ENCODE data around the gene IL22RA2. TPM values are rescaled to one million over a fixed set of nuclear protein-coding genes. Genes with fewer than 3 reads are reported as not detected.

IL22RA2 gene
- total RNA-seq, 4 donors from 2014 or later, result not detected

DNA sequence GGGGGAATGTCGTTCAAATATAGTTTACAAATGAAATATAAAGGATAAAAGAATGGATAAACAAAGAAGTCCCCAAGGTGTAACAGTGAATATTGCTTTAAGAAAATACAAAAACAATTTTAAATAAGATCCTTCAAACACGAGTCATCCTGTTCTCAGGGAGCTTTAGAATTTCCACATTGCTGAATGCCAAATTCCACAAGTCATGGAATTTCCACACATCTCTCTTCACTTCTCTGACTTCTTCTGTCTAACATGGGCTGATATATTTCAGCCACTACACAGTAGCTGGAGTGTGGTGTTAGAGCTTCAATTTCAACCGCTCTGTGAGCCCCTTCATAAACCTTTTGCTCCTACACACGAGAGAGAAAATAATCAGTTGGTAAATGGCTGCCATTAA, 28.0 kb downstream of the IL22RA2 start:
- Histone ChIP-seq H3K36me3 (no peaks in the 10 kb centered on the region), H3K4me1 (no peaks in the 10 kb centered on the region), H3K9me3 (no peaks in the 10 kb centered on the region), H3K27ac (no peak overlapping the region), H3K4me3 (no peak overlapping the region), H3K27me3 (no peaks in the 10 kb centered on the region)
- WGBS, 2 donors, result 64 to 68% methylated on average over 4 of the region's 4 CpGs
- TF ChIP-seq, protein P1, sequence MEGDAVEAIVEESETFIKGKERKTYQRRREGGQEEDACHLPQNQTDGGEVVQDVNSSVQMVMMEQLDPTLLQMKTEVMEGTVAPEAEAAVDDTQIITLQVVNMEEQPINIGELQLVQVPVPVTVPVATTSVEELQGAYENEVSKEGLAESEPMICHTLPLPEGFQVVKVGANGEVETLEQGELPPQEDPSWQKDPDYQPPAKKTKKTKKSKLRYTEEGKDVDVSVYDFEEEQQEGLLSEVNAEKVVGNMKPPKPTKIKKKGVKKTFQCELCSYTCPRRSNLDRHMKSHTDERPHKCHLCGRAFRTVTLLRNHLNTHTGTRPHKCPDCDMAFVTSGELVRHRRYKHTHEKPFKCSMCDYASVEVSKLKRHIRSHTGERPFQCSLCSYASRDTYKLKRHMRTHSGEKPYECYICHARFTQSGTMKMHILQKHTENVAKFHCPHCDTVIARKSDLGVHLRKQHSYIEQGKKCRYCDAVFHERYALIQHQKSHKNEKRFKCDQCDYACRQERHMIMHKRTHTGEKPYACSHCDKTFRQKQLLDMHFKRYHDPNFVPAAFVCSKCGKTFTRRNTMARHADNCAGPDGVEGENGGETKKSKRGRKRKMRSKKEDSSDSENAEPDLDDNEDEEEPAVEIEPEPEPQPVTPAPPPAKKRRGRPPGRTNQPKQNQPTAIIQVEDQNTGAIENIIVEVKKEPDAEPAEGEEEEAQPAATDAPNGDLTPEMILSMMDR (IDR thresholded peaks at IDR 0.05), result no peak
- TF ChIP-seq EP300 (IDR thresholded peaks at IDR 0.05) (no peak), POLR2A (IDR thresholded peaks at IDR 0.05) (no peak)
- DNase-seq (ENCODE audit: low spot score in 2 of 2), result no peak

GRCh38 chr6:137136065-137136464, 37.4 kb downstream of the IL22RA2 start:
- TF ChIP-seq, protein P1 (IDR thresholded peaks at IDR 0.05), result no peak
- TF ChIP-seq EP300 (IDR thresholded peaks at IDR 0.05) (no peak), POLR2A (IDR thresholded peaks at IDR 0.05) (no peak)
- Histone ChIP-seq H3K9me3 (peaks cover 0 to 19% (median 3%) of the 10 kb centered on the region in 4 donors), H3K36me3 (no peaks in the 10 kb centered on the region), H3K4me1 (no peaks in the 10 kb centered on the region), H3K4me3 (no peak overlapping the region), H3K27me3 (no peaks in the 10 kb centered on the region), H3K27ac (no peak overlapping the region)
- 71 to 80% methylated on average over 1 of the region's 1 CpG for WGBS, 2 donors
- DNase-seq (ENCODE audit: low spot score in 2 of 2), result no peak

DNA sequence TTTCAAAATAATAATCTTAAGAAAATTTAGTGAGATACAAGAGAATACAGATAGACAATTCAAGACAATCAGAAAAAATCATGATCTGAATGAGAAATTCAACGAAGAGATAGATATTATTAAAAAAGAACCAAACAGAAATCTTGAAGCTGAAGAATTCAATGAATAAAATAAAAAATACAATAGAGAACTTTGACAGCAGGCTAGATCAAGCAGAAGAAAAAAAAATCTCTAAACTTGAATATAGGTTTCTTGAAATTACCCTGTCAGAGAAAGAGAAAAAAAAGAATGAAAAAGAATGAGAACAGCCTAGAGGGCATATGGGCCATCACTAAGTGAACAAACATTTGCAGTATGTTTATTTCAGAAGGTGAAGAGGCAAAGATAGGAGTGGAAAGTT, 39.0 kb downstream of the IL22RA2 start:
- H3K4me3 ChIP-seq, result no peak overlapping the region
- H3K4me1 ChIP-seq, result no peaks in the 10 kb centered on the region
- 94 to 95% methylated on average over 1 of the region's 1 CpG for WGBS, 2 donors
- H3K36me3 ChIP-seq, result no peaks in the 10 kb centered on the region
- TF ChIP-seq EP300 (IDR thresholded peaks at IDR 0.05), result no peak
- TF ChIP-seq, protein P1 (IDR thresholded peaks at IDR 0.05), result no peak
- no peak for TF ChIP-seq POLR2A (IDR thresholded peaks at IDR 0.05)
- DNase-seq (ENCODE audit: low spot score in 2 of 2), result no peak
- no peaks in the 10 kb centered on the region for H3K27me3 ChIP-seq
- H3K27ac ChIP-seq, result no peak overlapping the region
- H3K9me3 ChIP-seq, result peaks cover 0 to 19% (median 3%) of the 10 kb centered on the region in 4 donors

- Histone ChIP-seq H3K27ac (no peak overlapping the region), H3K4me3 (no peak overlapping the region), H3K4me1 (no peaks in the 10 kb centered on the region), H3K36me3 (no peaks in the 10 kb centered on the region), H3K27me3 (no peaks in the 10 kb centered on the region), H3K9me3 (peaks cover 0 to 26% (median 3%) of the 10 kb centered on the region in 4 donors)
- no peak for DNase-seq (ENCODE audit: low spot score in 2 of 2)
- no peak for TF ChIP-seq POLR2A (IDR thresholded peaks at IDR 0.05)
- TF ChIP-seq, protein P1 (IDR thresholded peaks at IDR 0.05), result no peak
- no peak for TF ChIP-seq EP300 (IDR thresholded peaks at IDR 0.05)
- 90 to 93% methylated on average over 3 of the region's 3 CpGs for WGBS, 2 donors
These were observed 40.3 kb downstream of the IL22RA2 start for GRCh38 chr6:137133122-137133521.

DNA sequence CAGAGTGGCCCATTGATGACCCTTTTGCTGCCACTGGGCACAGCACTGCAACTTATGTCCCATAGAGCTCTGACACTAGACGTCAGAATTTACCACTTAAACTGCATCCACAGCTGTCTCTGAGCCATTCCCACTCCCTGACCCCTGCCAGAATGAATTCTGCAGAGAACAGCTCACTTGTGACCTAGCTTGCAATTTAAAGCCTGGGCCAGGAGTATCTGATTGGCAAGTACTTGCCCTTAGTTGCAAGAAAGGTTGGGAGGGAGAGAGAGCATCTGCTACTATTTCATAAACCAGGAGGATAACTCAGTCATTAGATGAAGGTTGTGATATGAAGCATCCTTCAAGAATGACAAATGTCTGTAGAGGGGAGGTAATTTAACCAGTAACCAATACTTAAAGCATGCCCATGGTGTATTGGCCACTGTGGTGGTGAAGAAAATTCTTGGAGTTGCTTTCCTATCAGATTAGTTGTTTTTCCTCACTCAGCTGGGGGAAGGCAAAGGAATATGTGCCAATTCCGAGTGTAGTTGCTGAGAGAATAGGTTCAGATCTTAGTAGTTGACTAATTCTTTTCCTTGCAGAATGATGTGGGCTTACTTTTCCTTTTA, 46.5 kb downstream of the IL22RA2 start:
- Histone ChIP-seq H3K36me3 (no peaks in the 10 kb centered on the region), H3K27ac (no peak overlapping the region), H3K9me3 (peaks cover 0 to 7% (median 0%) of the 10 kb centered on the region in 4 donors), H3K27me3 (no peaks in the 10 kb centered on the region), H3K4me1 (no peaks in the 10 kb centered on the region), H3K4me3 (no peak overlapping the region)
- DNase-seq (ENCODE audit: low spot score in 2 of 2), result no peak
- WGBS, 2 donors, result 63 to 68% methylated on average over 2 of the region's 2 CpGs
- TF ChIP-seq POLR2A (IDR thresholded peaks at IDR 0.05) (no peak), EP300 (IDR thresholded peaks at IDR 0.05) (no peak)
- TF ChIP-seq, protein P1 (IDR thresholded peaks at IDR 0.05), result no peak

All from tibial nerve (tissue), 4 donors.